OCI-M1 (cell line): ENCODE measurements around the gene AIFM3.
"Not testable (repeated sequence)": the region's sequence is repeated elsewhere in the genome, so short reads cannot be mapped to it uniquely, and the experiment has no call there.

Experiments
- DNase-seq: peaks from one replicate; lab custom pipeline; 2025; lab: John Stamatoyannopoulos, UW

Gene AIFM3

GRCh38 chr22:20942203-20942902 is 24.7 kb upstream of the AIFM3 start:
- not testable (repeated sequence) for DNase-seq

GRCh38 chr22:20943104-20943933 is 23.7 kb upstream of the AIFM3 start:
- no peak for DNase-seq

- no peak for DNase-seq
Observed at GRCh38 chr22:20944042-20944441, 23.0 kb upstream of the AIFM3 start.

- DNase-seq: no peak
Observed at GRCh38 chr22:20945578-20945934, 21.5 kb upstream of the AIFM3 start.

- no peak for DNase-seq
Observed at GRCh38 chr22:20946080-20946986, 20.7 kb upstream of the AIFM3 start.

- no peak for DNase-seq
Observed at GRCh38 chr22:20946991-20947390, 20.1 kb upstream of the AIFM3 start.

- no peak for DNase-seq
Observed at GRCh38 chr22:20948450-20948849, 18.6 kb upstream of the AIFM3 start.

- no peak for DNase-seq
Observed at GRCh38 chr22:20948989-20949388, 18.1 kb upstream of the AIFM3 start.

GRCh38 chr22:20949698-20950183 is 17.3 kb upstream of the AIFM3 start:
- DNase-seq: no peak

GRCh38 chr22:20951151-20951931 is 15.7 kb upstream of the AIFM3 start:
- DNase-seq: no peak

- DNase-seq: no peak
Observed at GRCh38 chr22:20951932-20952380, 15.1 kb upstream of the AIFM3 start.

- DNase-seq: no peak
Observed at GRCh38 chr22:20952544-20953341, 14.3 kb upstream of the AIFM3 start.

GRCh38 chr22:20953342-20953608 is 13.8 kb upstream of the AIFM3 start:
- DNase-seq: no peak

- DNase-seq: peak; percentile 75
Observed at GRCh38 chr22:20953668-20954500, 13.2 kb upstream of the AIFM3 start.

- peak; percentile 42 for DNase-seq
Observed at GRCh38 chr22:20955548-20955947, 11.5 kb upstream of the AIFM3 start.

GRCh38 chr22:20956258-20957101 is 10.6 kb upstream of the AIFM3 start:
- peak; percentile 92 for DNase-seq

GRCh38 chr22:20957102-20957682 is 9.9 kb upstream of the AIFM3 start:
- peak; percentile 81 for DNase-seq

- DNase-seq: peak; percentile 87
Observed at GRCh38 chr22:20957683-20958431, 9.2 kb upstream of the AIFM3 start.
